ENCODE measurements around the gene ADTRP.

GRCh38 chr6:11736601-11737000 lies 42.0 kb downstream of the ADTRP start:
- TF ChIP-seq CTCF (IDR thresholded peaks at IDR 0.05) (no peak), POLR2A (IDR thresholded peaks at IDR 0.05) (no peak)

Data from uterus (tissue), 2 donors.